ENCODE results near the gene NTM.

NTM gene

GRCh38 chr11:131455843-131456704 lies 85.7 kb downstream of the NTM start:
- TF ChIP-seq ZNF274 (IDR thresholded peaks at IDR 0.05; ENCODE audit: low read depth, low read length) = no peak

GRCh38 chr11:131457163-131457562 lies 86.7 kb downstream of the NTM start:
- TF ChIP-seq ZNF274 (IDR thresholded peaks at IDR 0.05; ENCODE audit: low read depth, low read length) = no peak
- H3K4me3 ChIP-seq (ENCODE audit: low read length) = no peak overlapping the region

More at GRCh38 chr11:131455843-131456704, 85.7 kb downstream of the NTM start:
- no peak overlapping the region for H3K4me3 ChIP-seq (ENCODE audit: low read length)

- no peak overlapping the region for H3K4me3 ChIP-seq (ENCODE audit: low read length)
- no peak for TF ChIP-seq ZNF274 (IDR thresholded peaks at IDR 0.05; ENCODE audit: low read depth, low read length)
Measured at GRCh38 chr11:131458421-131458820, 88.0 kb downstream of the NTM start.

GRCh38 chr11:131460931-131461330 lies 90.5 kb downstream of the NTM start:
- TF ChIP-seq ZNF274 (IDR thresholded peaks at IDR 0.05; ENCODE audit: low read depth, low read length) = no peak
- H3K4me3 ChIP-seq (ENCODE audit: low read length) = no peak overlapping the region

- no peak for TF ChIP-seq ZNF274 (IDR thresholded peaks at IDR 0.05; ENCODE audit: low read depth, low read length)
Measured at GRCh38 chr11:131462622-131463021, 92.2 kb downstream of the NTM start.

GRCh38 chr11:131463162-131463561 lies 92.7 kb downstream of the NTM start:
- no peak overlapping the region for H3K4me3 ChIP-seq (ENCODE audit: low read length)
- no peak for TF ChIP-seq ZNF274 (IDR thresholded peaks at IDR 0.05; ENCODE audit: low read depth, low read length)

More at GRCh38 chr11:131462622-131463021, 92.2 kb downstream of the NTM start:
- no peak overlapping the region for H3K4me3 ChIP-seq (ENCODE audit: low read length)

GRCh38 chr11:131463649-131464425 lies 93.4 kb downstream of the NTM start:
- no peak for TF ChIP-seq ZNF274 (IDR thresholded peaks at IDR 0.05; ENCODE audit: low read depth, low read length)
- no peak overlapping the region for H3K4me3 ChIP-seq (ENCODE audit: low read length)

- TF ChIP-seq ZNF274 (IDR thresholded peaks at IDR 0.05; ENCODE audit: low read depth, low read length) = no peak
- no peak overlapping the region for H3K4me3 ChIP-seq (ENCODE audit: low read length)
Measured at GRCh38 chr11:131464461-131464860, 94.0 kb downstream of the NTM start.

- TF ChIP-seq ZNF274 (IDR thresholded peaks at IDR 0.05; ENCODE audit: low read depth, low read length) = no peak
Measured at GRCh38 chr11:131465039-131465438, 94.6 kb downstream of the NTM start.

GRCh38 chr11:131465746-131466145 lies 95.3 kb downstream of the NTM start:
- no peak overlapping the region for H3K4me3 ChIP-seq (ENCODE audit: low read length)
- no peak for TF ChIP-seq ZNF274 (IDR thresholded peaks at IDR 0.05; ENCODE audit: low read depth, low read length)

More at GRCh38 chr11:131465039-131465438, 94.6 kb downstream of the NTM start:
- H3K4me3 ChIP-seq (ENCODE audit: low read length) = no peak overlapping the region

- no peak overlapping the region for H3K4me3 ChIP-seq (ENCODE audit: low read length)
- TF ChIP-seq ZNF274 (IDR thresholded peaks at IDR 0.05; ENCODE audit: low read depth, low read length) = no peak
Measured at GRCh38 chr11:131467645-131468394, 97.4 kb downstream of the NTM start.

GRCh38 chr11:131468565-131468964 lies 98.2 kb downstream of the NTM start:
- no peak for TF ChIP-seq ZNF274 (IDR thresholded peaks at IDR 0.05; ENCODE audit: low read depth, low read length)

GRCh38 chr11:131470216-131470925 lies 100.0 kb downstream of the NTM start:
- no peak overlapping the region for H3K4me3 ChIP-seq (ENCODE audit: low read length)
- no peak for TF ChIP-seq ZNF274 (IDR thresholded peaks at IDR 0.05; ENCODE audit: low read depth, low read length)

More at GRCh38 chr11:131468565-131468964, 98.2 kb downstream of the NTM start:
- H3K4me3 ChIP-seq (ENCODE audit: low read length) = no peak overlapping the region
